GM12874 (cell line): ENCODE results near the gene ANP32B.

Experiments
- CTCF ChIP-seq: IDR thresholded peaks from 2 replicates; pipeline ENCODE4 v1.5.1; 2011; ENCODE audit warnings: low read depth, mild to moderate bottlenecking, control low read depth, low read length, moderate library complexity; ENCODE audit not compliant: insufficient read depth

The ANP32B gene

DNA sequence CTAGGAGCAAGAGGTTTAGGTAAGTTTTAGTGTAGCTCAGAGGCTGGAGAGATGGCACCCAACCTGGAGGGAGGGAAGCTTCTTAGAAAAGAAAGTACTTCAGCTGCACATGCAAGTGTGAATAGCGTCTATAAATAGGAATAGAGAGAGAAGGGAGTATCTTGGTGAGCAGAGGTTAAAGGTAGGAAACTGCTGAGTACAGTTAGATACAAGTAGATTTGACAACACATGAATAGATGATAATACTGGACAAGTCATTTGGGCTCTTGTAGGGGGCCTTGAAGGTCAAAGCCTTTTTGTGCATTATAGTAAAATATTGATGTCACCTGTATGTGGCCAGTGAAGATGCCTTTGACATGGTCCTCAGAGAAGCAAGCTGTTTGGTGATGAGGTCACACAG lies 34.2 kb downstream of the ANP32B start:
- no peak for TF ChIP-seq CTCF

DNA sequence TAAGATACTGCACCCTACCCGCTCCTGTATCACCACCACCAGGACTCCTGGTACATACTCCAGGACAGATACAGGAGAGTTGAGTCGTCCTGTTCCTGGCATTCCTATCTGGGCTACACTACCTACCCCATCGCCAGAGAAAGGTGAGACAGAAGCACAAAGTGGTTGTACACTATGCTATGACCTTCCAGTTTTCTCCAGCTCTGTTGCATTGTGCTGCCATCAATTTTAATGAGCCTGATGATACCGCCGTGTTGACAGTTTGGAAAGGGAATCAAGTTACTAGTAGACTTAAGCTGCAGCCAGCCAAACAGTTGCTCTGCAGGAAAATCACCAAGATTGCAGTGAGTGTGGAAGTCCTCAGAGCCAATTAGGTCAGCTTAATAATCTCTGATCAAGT lies 35.2 kb downstream of the ANP32B start:
- TF ChIP-seq CTCF, result no peak

DNA sequence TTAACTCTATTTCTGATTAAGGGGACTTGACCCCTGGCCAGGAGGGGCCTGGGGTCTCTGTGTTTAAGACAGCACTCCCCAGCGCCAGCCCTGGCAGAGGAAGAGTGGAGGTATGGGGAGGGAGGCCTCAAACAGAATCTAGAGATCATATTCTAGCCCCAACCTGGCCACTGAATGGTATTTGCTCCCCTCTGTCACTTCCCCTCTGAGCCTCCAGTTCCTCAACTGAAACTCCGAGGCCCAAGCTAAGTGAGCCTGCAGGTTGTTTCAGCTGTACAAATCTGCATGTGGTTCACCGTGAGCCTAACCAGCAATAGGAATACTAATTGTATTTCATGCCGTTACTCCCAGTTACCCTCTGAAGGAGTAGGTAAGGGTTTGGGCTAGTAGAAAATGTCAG lies 36.0 kb downstream of the ANP32B start:
- no peak for TF ChIP-seq CTCF

DNA sequence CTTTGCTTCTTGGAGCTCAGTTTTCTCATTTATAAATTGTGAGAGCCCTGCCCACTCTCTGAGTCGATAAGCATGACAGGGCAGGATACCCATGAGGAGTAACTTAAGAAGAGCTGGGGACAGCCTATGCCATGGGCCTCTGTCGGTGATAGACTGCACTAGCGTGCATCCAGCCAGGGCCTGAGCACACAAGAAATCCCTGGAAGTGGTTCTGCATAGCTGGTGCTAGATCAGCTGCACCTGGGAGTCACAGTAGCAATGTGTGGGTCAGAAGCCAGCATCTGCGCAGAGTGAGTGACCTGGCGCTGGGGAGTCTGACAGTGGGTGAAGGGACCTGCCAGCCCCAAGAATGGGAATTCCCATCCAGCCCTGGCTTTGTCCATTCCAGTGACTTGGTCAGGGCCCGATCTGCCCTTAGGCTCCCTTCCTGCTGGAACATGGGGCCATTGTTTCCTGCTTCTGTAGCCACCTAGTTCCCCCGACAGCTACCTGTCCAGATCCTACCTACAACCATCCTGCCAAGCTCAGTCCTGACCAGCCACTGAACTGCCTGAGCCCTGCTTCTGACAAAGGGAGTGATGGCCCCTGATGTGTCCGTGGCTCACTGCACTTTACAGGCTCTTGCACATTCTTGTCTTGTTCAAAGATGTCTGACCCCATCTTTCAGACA lies 37.5 kb downstream of the ANP32B start:
- no peak for TF ChIP-seq CTCF

DNA sequence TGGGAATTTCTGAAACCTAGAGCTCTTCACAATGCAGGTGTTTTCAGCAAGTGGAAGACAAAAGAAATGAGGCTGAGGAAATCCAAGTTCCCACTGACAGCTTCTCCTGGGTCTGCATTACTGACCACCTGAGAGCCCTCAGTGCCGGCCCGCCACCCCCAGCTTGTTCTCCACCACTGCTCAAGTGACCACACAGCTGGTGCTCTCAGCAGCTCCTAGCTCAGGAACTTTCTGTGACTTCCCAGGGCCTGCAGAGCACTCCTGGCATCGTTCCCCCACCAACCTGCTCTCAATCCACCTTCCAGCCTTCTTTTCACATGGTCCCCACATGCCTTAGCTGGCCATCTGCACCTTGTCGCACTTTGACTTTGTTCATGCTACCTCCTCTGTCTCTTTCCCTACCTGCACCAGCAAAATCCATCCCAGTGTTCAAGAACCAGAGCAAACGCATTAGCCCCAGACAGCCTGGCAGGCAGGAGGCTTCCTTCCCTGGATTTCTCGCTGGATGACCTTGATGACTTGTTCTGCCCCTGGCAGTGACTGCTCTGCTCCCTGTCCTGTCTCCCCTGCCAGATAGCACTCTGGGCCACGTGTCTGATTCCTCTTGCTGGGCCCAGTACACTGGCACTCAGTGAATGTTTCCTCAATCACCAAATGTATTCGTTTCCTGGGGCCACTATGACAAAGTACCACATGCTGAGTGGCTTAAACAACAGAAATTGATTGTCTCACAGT lies 38.3 kb downstream of the ANP32B start:
- no peak for TF ChIP-seq CTCF

- TF ChIP-seq CTCF, result no peak
Observed at GRCh38 chr9:98022447-98022846, 39.3 kb downstream of the ANP32B start.

GRCh38 chr9:98024702-98025101 lies 41.6 kb downstream of the ANP32B start:
- no peak for TF ChIP-seq CTCF
